IMR-90 (cell line): ENCODE measurements around the gene AGBL1. TPM values are rescaled to one million over a fixed set of nuclear protein-coding genes. Genes with fewer than 3 reads are reported as not detected.

Experiments
- ATAC-seq: fragments of 200-7000 bp; cut with Tn5 transposase; 2 replicates; pipeline ENCODE4 v1.9.1; 2020; ENCODE audit warnings: low read depth, mild to moderate bottlenecking, moderate library complexity
- BruUV-seq: library from RNA; stranded (reverse); fragments of 400-500 nt; replicated peaks from 2 replicates; lab custom pipeline; 2021; lab: Mats Ljungman, UMichigan
- CTCF ChIA-PET: fragments of 300-600 bp; formaldehyde crosslinking; extraction: SDS; loops from one replicate; lab custom pipeline; 2021; ENCODE audit warnings: antibody characterized with exemption; lab: Yijun Ruan, JAX
- POLR2A ChIA-PET: fragments of 300-600 bp; sonication (Branson Sonifier 250); formaldehyde crosslinking; loops from one replicate; lab custom pipeline; 2022; ENCODE audit warnings: antibody characterized with exemption; ENCODE audit not compliant: unreplicated experiment; lab: Charles Lee
- DNase-seq: peaks from one replicate; pipeline ENCODE4 v3.0.0; 2013
- H2AFZ ChIP-seq: replicated peaks from 2 replicates; pipeline ENCODE3; 2013; ENCODE audit warnings: low read length, mild to moderate bottlenecking; ENCODE audit not compliant: poor library complexity
- H2AK5ac ChIP-seq: 2 replicates; pipeline ENCODE4 v1.6.1; 2013; ENCODE audit warnings: low read depth, low read length, inconsistent platforms
- H2AK9ac ChIP-seq: replicated peaks from 2 replicates; pipeline ENCODE3; 2013; ENCODE audit warnings: mild to moderate bottlenecking, low read depth, low read length, moderate library complexity; ENCODE audit not compliant: poor library complexity
- H2BK120ac ChIP-seq: 2 replicates; pipeline ENCODE4 v1.6.1; 2013; ENCODE audit warnings: low read depth, low read length, inconsistent platforms
- H2BK15ac ChIP-seq: 3 replicates; pipeline ENCODE4 v1.6.1; 2013; ENCODE audit warnings: low read depth, low read length, inconsistent platforms
- H2BK20ac ChIP-seq: 2 replicates; pipeline ENCODE4 v1.6.1; 2013; ENCODE audit warnings: low read depth, mild to moderate bottlenecking, inconsistent platforms, low read length, moderate library complexity
- H2BK5ac ChIP-seq: 2 replicates; pipeline ENCODE4 v1.6.1; 2013; ENCODE audit warnings: mild to moderate bottlenecking, low read depth, low read length, inconsistent platforms; ENCODE audit not compliant: poor library complexity, severe bottlenecking
- H3K14ac ChIP-seq: replicated peaks from 2 replicates; pipeline ENCODE4 v1.6.1; 2013; ENCODE audit warnings: low read depth, low read length, inconsistent platforms
- H3K18ac ChIP-seq: 2 replicates; pipeline ENCODE4 v1.6.1; 2013; ENCODE audit warnings: low read depth, low read length, control low read depth
- H3K23ac ChIP-seq: 2 replicates; pipeline ENCODE4 v1.6.1; 2013; ENCODE audit warnings: low read depth, low read length, inconsistent platforms
- H3K27ac ChIP-seq: 2 replicates; pipeline ENCODE4 v1.5.1; 2013; ENCODE audit warnings: mild to moderate bottlenecking, control low read depth, low read length; ENCODE audit not compliant: insufficient read depth
- H3K27me3 ChIP-seq: 2 replicates; pipeline ENCODE4 v1.6.1; 2013; ENCODE audit warnings: low read length; ENCODE audit not compliant: control insufficient read depth, insufficient read depth
- H3K36me3 ChIP-seq: 2 replicates; pipeline ENCODE4 v1.6.1; 2013; ENCODE audit warnings: low read length, mixed read lengths; ENCODE audit not compliant: control insufficient read depth, insufficient read depth
- H3K4ac ChIP-seq: 2 replicates; pipeline ENCODE4 v1.6.1; 2013; ENCODE audit warnings: low read depth, low read length, inconsistent platforms
- H3K4me1 ChIP-seq: 2 replicates; pipeline ENCODE4 v1.6.1; 2013; ENCODE audit warnings: low read length, mixed read lengths; ENCODE audit not compliant: control insufficient read depth, insufficient read depth
- H3K4me2 ChIP-seq: 2 replicates; pipeline ENCODE4 v1.6.1; 2013; ENCODE audit warnings: low read depth, mild to moderate bottlenecking, control low read depth, low read length, moderate library complexity
- H3K4me3 ChIP-seq: 2 replicates; pipeline ENCODE4 v1.5.1; 2013; ENCODE audit warnings: low read depth, mild to moderate bottlenecking, control low read depth, low read length, moderate library complexity; ENCODE audit not compliant: insufficient read depth
- H3K56ac ChIP-seq: 2 replicates; pipeline ENCODE4 v1.6.1; 2013; ENCODE audit warnings: low read length, inconsistent platforms; ENCODE audit not compliant: insufficient read depth; ENCODE audit errors: extremely low read depth
- H3K79me1 ChIP-seq, 2 experiments: 2 replicates each; pipeline ENCODE4 v1.6.1; 2013; ENCODE audit warnings: low read length in 2 of 2, inconsistent platforms in 1 of 2, low read depth in 1 of 2
- H3K9ac ChIP-seq: 2 replicates; pipeline ENCODE4 v1.6.1; 2013; ENCODE audit warnings: low read depth, low read length, control low read depth
- H3K9me1 ChIP-seq: 2 replicates; pipeline ENCODE4 v1.6.1; 2013; ENCODE audit warnings: low read length, inconsistent platforms; ENCODE audit not compliant: insufficient read depth
- H3K9me3 ChIP-seq: 2 replicates; pipeline ENCODE4 v1.6.1; 2013; ENCODE audit warnings: low read length; ENCODE audit not compliant: control insufficient read depth, insufficient read depth
- H4K20me1 ChIP-seq: 2 replicates; pipeline ENCODE4 v1.6.1; 2013; ENCODE audit warnings: low read length, inconsistent platforms; ENCODE audit not compliant: insufficient read depth
- H4K5ac ChIP-seq: 2 replicates; pipeline ENCODE4 v1.6.1; 2013; ENCODE audit warnings: mild to moderate bottlenecking, low read depth, low read length, control low read depth
- H4K8ac ChIP-seq, 2 experiments: 2 replicates each; pipeline ENCODE4 v1.6.1; 2013; ENCODE audit warnings: low read depth in 2 of 2, low read length in 2 of 2, control low read depth in 1 of 2, inconsistent platforms in 1 of 2
- H4K91ac ChIP-seq: 2 replicates; pipeline ENCODE4 v1.6.1; 2013; ENCODE audit warnings: low read depth, low read length, inconsistent platforms; ENCODE audit not compliant: insufficient read depth
- BHLHE40 ChIP-seq: fragments of 150-350 bp; IDR thresholded peaks from 2 replicates; pipeline ENCODE4 v1.6.1; 2016; ENCODE audit warnings: mild to moderate bottlenecking, low read depth, low read length
- CEBPB ChIP-seq: IDR thresholded peaks from 2 replicates; pipeline ENCODE4 v1.6.1; 2012; ENCODE audit warnings: low read depth, low read length, improper control_type of control experiment
- CHD1 ChIP-seq: IDR thresholded peaks from 2 replicates; pipeline ENCODE4 v1.6.1; 2012; ENCODE audit warnings: low read depth, low read length, improper control_type of control experiment
- FOS ChIP-seq: fragments of 150-350 bp; IDR thresholded peaks from 2 replicates; pipeline ENCODE4 v1.6.1; 2016; ENCODE audit warnings: low read depth, low read length
- MAFK ChIP-seq: IDR thresholded peaks from 2 replicates; pipeline ENCODE4 v1.6.1; 2012; ENCODE audit warnings: low read depth, low read length, improper control_type of control experiment
- MAZ ChIP-seq: IDR thresholded peaks from 2 replicates; pipeline ENCODE4 v1.6.1; 2012; ENCODE audit warnings: low read depth, mild to moderate bottlenecking, low read length, improper control_type of control experiment, moderate library complexity, borderline replicate concordance
- MXI1 ChIP-seq: IDR thresholded peaks from 2 replicates; pipeline ENCODE4 v1.6.1; 2012; ENCODE audit warnings: low read depth, mild to moderate bottlenecking, low read length, moderate library complexity, borderline replicate concordance
- NFE2L2 ChIP-seq: fragments of 150-350 bp; IDR thresholded peaks from 2 replicates; pipeline ENCODE4 v1.6.1; 2016; ENCODE audit warnings: low read depth, mild to moderate bottlenecking, low read length
- POLR2A ChIP-seq: IDR thresholded peaks from 2 replicates; pipeline ENCODE4 v1.6.1; 2012; ENCODE audit warnings: mild to moderate bottlenecking, low read depth, low read length
- RAD21 ChIP-seq: IDR thresholded peaks from 2 replicates; pipeline ENCODE4 v1.6.1; 2012; ENCODE audit warnings: low read length, improper control_type of control experiment
- RFX5 ChIP-seq: IDR thresholded peaks from 2 replicates; pipeline ENCODE4 v1.8.0; 2012; ENCODE audit warnings: low read depth, mild to moderate bottlenecking, low read length, moderate library complexity
- SMC3 ChIP-seq: fragments of 150-350 bp; IDR thresholded peaks from 2 replicates; pipeline ENCODE4 v1.6.1; 2016; ENCODE audit warnings: low read depth, mild to moderate bottlenecking, antibody characterized with exemption, low read length, moderate library complexity
- WGBS, 2 experiments: methylation state at CpG; one replicate each; pipeline versions ENCODE4 v1.1.5 to v1.1.7; 2013; ENCODE audit warnings: missing lambda C conversion rate in 2 of 2; ENCODE audit not compliant: insufficient read length in 1 of 2; ENCODE audit errors: extremely low coverage in 2 of 2; 5-methylcytosine and 5-hydroxymethylcytosine counted together
- dilution Hi-C: fragments of 300-500 bp; cut with HindIII; formaldehyde crosslinking; loops from one replicate; pipeline ENCODE4 v1.14.3; 2018; ENCODE audit warnings: low sequenced_read_pairs; ENCODE audit not compliant: unreplicated experiment
- in situ Hi-C: fragments of 300-500 bp; cut with MboI; formaldehyde crosslinking; loops from 3 replicates; pipeline ENCODE4 v1.14.3; 2019; ENCODE audit warnings: low sequenced_read_pairs, inconsistent platforms, mixed read lengths
- intact Hi-C: fragments of 100-400 bp; cut with micrococcal nuclease; formaldehyde crosslinking; loops from 2 replicates; pipeline ENCODE4 v1.10.0; 2022
- polyA plus RNA-seq, 3 experiments: library from polyadenylated mRNA; depleted of rRNA; stranded (reverse); fragments of >200 nt; gene quantifications; 2 replicates each; pipeline ENCODE4 v1.2.3, GENCODE V29; 2012; ENCODE audit warnings: low replicate concordance in 1 of 3
- total RNA-seq: library from RNA; depleted of rRNA; stranded (reverse); fragments of >200 nt; gene quantifications from 2 replicates; pipeline ENCODE4 v1.2.3, GENCODE V29; 2012
- TF ChIP-seq, protein P1 (sequence below): fragments of 150-350 bp; IDR thresholded peaks from 2 replicates; pipeline ENCODE4 v1.6.1; 2016; ENCODE audit warnings: low read depth, mild to moderate bottlenecking, low read length, moderate library complexity, borderline replicate concordance
- TF ChIP-seq, protein P2 (sequence below): conservative IDR thresholded peaks from 2 replicates; pipeline ENCODE4 v1.5.1; 2012; ENCODE audit warnings: mild to moderate bottlenecking, low read depth, low read length, improper control_type of control experiment
- TF ChIP-seq, protein P3 (sequence below): fragments of 150-350 bp; IDR thresholded peaks from 2 replicates; pipeline ENCODE4 v1.6.1; 2017; ENCODE audit warnings: mild to moderate bottlenecking, antibody characterized with exemption, low read length, low read depth

AGBL1 gene
- total and polyA plus RNA-seq, 2 of the 4 experiments (the other 2 are of a cell fraction), result not detected

DNA sequence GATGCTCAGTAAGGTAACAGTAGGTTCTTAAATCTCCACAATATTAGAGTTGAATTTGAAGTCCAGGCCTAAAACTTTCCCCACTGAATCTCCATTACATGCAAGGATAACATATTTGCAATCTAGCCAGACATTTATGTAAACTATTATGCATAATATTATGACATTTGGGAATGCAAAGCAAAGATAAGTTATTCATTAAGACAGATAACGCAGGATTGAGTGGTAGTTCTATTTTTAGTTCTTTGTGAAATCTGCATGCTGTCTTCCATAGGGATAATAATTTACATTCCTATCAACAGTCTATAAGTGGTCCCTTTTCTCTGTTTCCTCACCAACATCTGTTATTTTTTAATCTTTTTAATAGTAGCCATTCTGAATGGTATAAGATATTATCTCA, 333.5 kb downstream of the AGBL1 start:
- intact Hi-C loops (no loop called here), in situ Hi-C loops (no loop called here), dilution Hi-C loops (no loop called here)
- Histone ChIP-seq H4K5ac (no peak overlapping the region), H2AK5ac (no peak overlapping the region), H3K14ac (no peak overlapping the region), H2BK15ac (no peak overlapping the region), H3K9ac (no peak overlapping the region), H3K23ac (no peak overlapping the region), H3K27me3 (no peaks in the 10 kb centered on the region), H3K27ac (no peak overlapping the region), H4K20me1 (no peaks in the 10 kb centered on the region), H3K4me2 (no peak overlapping the region), H3K4me3 (no peak overlapping the region), H2BK120ac (no peak overlapping the region), H3K18ac (no peak overlapping the region), H2AFZ (no peak overlapping the region), H3K56ac (no peak overlapping the region), H3K4ac (no peak overlapping the region), H2AK9ac (no peak overlapping the region), H3K4me1 (no peaks in the 10 kb centered on the region), H3K36me3 (no peaks in the 10 kb centered on the region), H2BK20ac (no peak overlapping the region), H4K91ac (no peak overlapping the region), H3K79me1 (no peaks in the 10 kb centered on the region), H3K9me3 (peaks cover 13% of the 10 kb centered on the region), H4K8ac (no peak overlapping the region), H2BK5ac (no peak overlapping the region), H3K9me1 (no peaks in the 10 kb centered on the region)
- ChIA-PET POLR2A (no interaction called here), CTCF (no interaction called here)
- WGBS, 2 experiments, result no CpG with 5 or more reads among the region's 1 CpG
- no TSS peak for BruUV-seq
- TF ChIP-seq MAFK (no peak), POLR2A (no peak), FOS (no peak), CHD1 (no peak), CEBPB (no peak), MAZ (no peak), MXI1 (no peak), BHLHE40 (no peak), RAD21 (no peak), NFE2L2 (no peak), RFX5 (no peak), SMC3 (no peak)
- TF ChIP-seq, protein P1, sequence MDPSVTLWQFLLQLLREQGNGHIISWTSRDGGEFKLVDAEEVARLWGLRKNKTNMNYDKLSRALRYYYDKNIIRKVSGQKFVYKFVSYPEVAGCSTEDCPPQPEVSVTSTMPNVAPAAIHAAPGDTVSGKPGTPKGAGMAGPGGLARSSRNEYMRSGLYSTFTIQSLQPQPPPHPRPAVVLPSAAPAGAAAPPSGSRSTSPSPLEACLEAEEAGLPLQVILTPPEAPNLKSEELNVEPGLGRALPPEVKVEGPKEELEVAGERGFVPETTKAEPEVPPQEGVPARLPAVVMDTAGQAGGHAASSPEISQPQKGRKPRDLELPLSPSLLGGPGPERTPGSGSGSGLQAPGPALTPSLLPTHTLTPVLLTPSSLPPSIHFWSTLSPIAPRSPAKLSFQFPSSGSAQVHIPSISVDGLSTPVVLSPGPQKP, result no peak
- TF ChIP-seq, protein P2, sequence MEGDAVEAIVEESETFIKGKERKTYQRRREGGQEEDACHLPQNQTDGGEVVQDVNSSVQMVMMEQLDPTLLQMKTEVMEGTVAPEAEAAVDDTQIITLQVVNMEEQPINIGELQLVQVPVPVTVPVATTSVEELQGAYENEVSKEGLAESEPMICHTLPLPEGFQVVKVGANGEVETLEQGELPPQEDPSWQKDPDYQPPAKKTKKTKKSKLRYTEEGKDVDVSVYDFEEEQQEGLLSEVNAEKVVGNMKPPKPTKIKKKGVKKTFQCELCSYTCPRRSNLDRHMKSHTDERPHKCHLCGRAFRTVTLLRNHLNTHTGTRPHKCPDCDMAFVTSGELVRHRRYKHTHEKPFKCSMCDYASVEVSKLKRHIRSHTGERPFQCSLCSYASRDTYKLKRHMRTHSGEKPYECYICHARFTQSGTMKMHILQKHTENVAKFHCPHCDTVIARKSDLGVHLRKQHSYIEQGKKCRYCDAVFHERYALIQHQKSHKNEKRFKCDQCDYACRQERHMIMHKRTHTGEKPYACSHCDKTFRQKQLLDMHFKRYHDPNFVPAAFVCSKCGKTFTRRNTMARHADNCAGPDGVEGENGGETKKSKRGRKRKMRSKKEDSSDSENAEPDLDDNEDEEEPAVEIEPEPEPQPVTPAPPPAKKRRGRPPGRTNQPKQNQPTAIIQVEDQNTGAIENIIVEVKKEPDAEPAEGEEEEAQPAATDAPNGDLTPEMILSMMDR, result no peak
- TF ChIP-seq, protein P3, sequence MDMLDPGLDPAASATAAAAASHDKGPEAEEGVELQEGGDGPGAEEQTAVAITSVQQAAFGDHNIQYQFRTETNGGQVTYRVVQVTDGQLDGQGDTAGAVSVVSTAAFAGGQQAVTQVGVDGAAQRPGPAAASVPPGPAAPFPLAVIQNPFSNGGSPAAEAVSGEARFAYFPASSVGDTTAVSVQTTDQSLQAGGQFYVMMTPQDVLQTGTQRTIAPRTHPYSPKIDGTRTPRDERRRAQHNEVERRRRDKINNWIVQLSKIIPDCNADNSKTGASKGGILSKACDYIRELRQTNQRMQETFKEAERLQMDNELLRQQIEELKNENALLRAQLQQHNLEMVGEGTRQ, result no peak
- DNase-seq (no peak), ATAC-seq (no peak)
